Subcutaneous adipose tissue (tissue), 4 donors: ENCODE data around the gene MBOAT1. TPM values are rescaled to one million over a fixed set of nuclear protein-coding genes. Genes with fewer than 3 reads are reported as not detected.

Experiments used
- CTCF ChIP-seq: fragments of 450-650 bp; IDR thresholded peaks from one replicate; pipeline ENCODE4 v1.5.1; 2016; ENCODE audit warnings: low read depth, mild to moderate bottlenecking, control low read depth, antibody characterized with exemption, moderate library complexity
- total RNA-seq, 4 donors: library from RNA; depleted of rRNA; stranded (reverse); fragments of >200 nt; gene quantifications; one replicate each; pipeline ENCODE4 v1.1.0, GENCODE V29; 2016

MBOAT1 gene
- total RNA-seq, 4 donors from 2014 or later = 7.7 to 15.6 (median 12.9) TPM

GRCh38 chr6:20202324-20202658 lies 10.0 kb downstream of the MBOAT1 start:
- TF ChIP-seq CTCF = no peak

GRCh38 chr6:20200761-20201630 lies 11.3 kb downstream of the MBOAT1 start:
- TF ChIP-seq CTCF = no peak

- TF ChIP-seq CTCF = no peak
These were observed 13.5 kb downstream of the MBOAT1 start for GRCh38 chr6:20198775-20199174.

- TF ChIP-seq CTCF = no peak
These were observed 14.0 kb downstream of the MBOAT1 start for GRCh38 chr6:20198156-20198774.

GRCh38 chr6:20197251-20197650 lies 15.0 kb downstream of the MBOAT1 start:
- TF ChIP-seq CTCF = no peak

GRCh38 chr6:20192625-20193024 lies 19.6 kb downstream of the MBOAT1 start:
- no peak for TF ChIP-seq CTCF

GRCh38 chr6:20191992-20192391 lies 20.3 kb downstream of the MBOAT1 start:
- TF ChIP-seq CTCF = no peak
